A549 (cell line): ENCODE data around the gene IVD. TPM values are rescaled to one million over a fixed set of nuclear protein-coding genes. Genes with fewer than 3 reads are reported as not detected.

Experiments used
- ATAC-seq, 2 experiments: fragments of 200-7000 bp in 1 of 2; fragments of >200 bp in 1 of 2; cut with Nextera tagmentation in 1 of 2; cut with Tn5 transposase in 1 of 2; 3 replicates each; pipeline versions ENCODE4 v1.8.0 to v1.9.1; 2018 to 2020; ENCODE audit warnings: mild to moderate bottlenecking in 1 of 2, moderate library complexity in 1 of 2
- CTCF ChIA-PET: fragments of 300-600 bp; sonication (Branson Sonifier 250); formaldehyde crosslinking; extraction: SDS; loops from one replicate; lab custom pipeline; 2021; ENCODE audit warnings: antibody characterized with exemption, inconsistent platforms; lab: Yijun Ruan, JAX
- POLR2A ChIA-PET: fragments of 350-600 bp; formaldehyde crosslinking; extraction: SDS; loops from one replicate; lab custom pipeline; 2021; ENCODE audit warnings: antibody characterized with exemption, inconsistent platforms; lab: Yijun Ruan, JAX
- DNase-seq, 2 experiments: peaks; one replicate each; pipeline versions ENCODE4 v3.0.0 to v3.0.0-alpha.2; 2011 to 2016; ENCODE audit warnings: low read depth in 1 of 2, low spot score in 1 of 2
- FAIRE-seq: peaks from 2 replicates; lab custom pipeline; 2011; peaks lifted over from hg19 to GRCh38; lab: Jason Lieb, UNC
- H3K27ac ChIP-seq, 2 experiments: fragments of >200 bp; sonication (Bioruptor Twin); formaldehyde crosslinking; 3 replicates each; pipeline ENCODE4 v1.5.1; 2016 to 2017
- H3K4me1 ChIP-seq: fragments of >200 bp; sonication (Bioruptor Twin); formaldehyde crosslinking; 3 replicates; pipeline ENCODE4 v1.6.1; 2016
- H3K4me2 ChIP-seq: fragments of >200 bp; sonication (Bioruptor Twin); formaldehyde crosslinking; 3 replicates; pipeline ENCODE4 v1.6.1; 2016
- H3K4me3 ChIP-seq: fragments of >200 bp; sonication (Bioruptor Twin); formaldehyde crosslinking; 3 replicates; pipeline ENCODE4 v1.5.1; 2016
- H3K9me3 ChIP-seq: fragments of >200 bp; sonication (Bioruptor Twin); formaldehyde crosslinking; 3 replicates; pipeline ENCODE4 v1.6.1; 2016
- CBX8 ChIP-seq: fragments of 200-600 bp; sonication (generic); IDR thresholded peaks from 2 replicates; pipeline ENCODE4 v1.6.1; 2016
- CHD2 ChIP-seq: fragments of 150-350 bp; IDR thresholded peaks from 2 replicates; pipeline ENCODE4 v1.6.1; 2014; ENCODE audit warnings: low read length; ENCODE audit not compliant: partially characterized antibody
- ESRRA ChIP-seq: fragments of 150-350 bp; IDR thresholded peaks from 2 replicates; pipeline ENCODE4 v1.6.1; 2014; ENCODE audit warnings: mild to moderate bottlenecking, low read length, borderline replicate concordance
- HES2 ChIP-seq: fragments of >200 bp; sonication (Bioruptor Twin); formaldehyde crosslinking; IDR thresholded peaks from 2 replicates; pipeline ENCODE4 v1.6.1; 2016
- HMGXB4 ChIP-seq: fragments of 250-450 bp; sonication (Bioruptor Pico); IDR thresholded peaks from 2 replicates; pipeline ENCODE4 v1.5.0; 2021; ENCODE audit warnings: mild to moderate bottlenecking, moderate library complexity, borderline replicate concordance
- HOXB5 ChIP-seq: fragments of 250-450 bp; sonication (Bioruptor Pico); IDR thresholded peaks from 2 replicates; pipeline ENCODE4 v1.5.0; 2020; ENCODE audit warnings: mild to moderate bottlenecking, moderate library complexity
- JUNB ChIP-seq: fragments of >200 bp; sonication (Bioruptor Twin); formaldehyde crosslinking; IDR thresholded peaks from 2 replicates; pipeline ENCODE4 v1.6.1; 2016
- KDM5A ChIP-seq: fragments of 200-600 bp; sonication (generic); IDR thresholded peaks from 2 replicates; pipeline ENCODE4 v1.6.1; 2016; ENCODE audit warnings: antibody characterized with exemption, mild to moderate bottlenecking
- NPAS2 ChIP-seq: fragments of 250-450 bp; sonication (Bioruptor Pico); IDR thresholded peaks from 2 replicates; pipeline ENCODE4 v1.8.0; 2022; ENCODE audit warnings: mild to moderate bottlenecking, moderate library complexity, borderline replicate concordance
- PHF8 ChIP-seq: fragments of 200-600 bp; sonication (generic); IDR thresholded peaks from 2 replicates; pipeline ENCODE4 v1.6.1; 2016; ENCODE audit warnings: low read depth, mild to moderate bottlenecking, antibody characterized with exemption, moderate library complexity, borderline replicate concordance
- POLR2A ChIP-seq: IDR thresholded peaks from 2 replicates; pipeline ENCODE4 v1.6.1; 2012; ENCODE audit warnings: mild to moderate bottlenecking, low read length
- POLR2AphosphoS2 ChIP-seq: conservative IDR thresholded peaks from 2 replicates; pipeline ENCODE4 v1.6.1; 2012; ENCODE audit warnings: low read length, improper control_type of control experiment, inconsistent platforms
- TFCP2L1 ChIP-seq: fragments of 250-450 bp; sonication (Bioruptor Pico); IDR thresholded peaks from 2 replicates; pipeline ENCODE4 v1.5.0; 2021; ENCODE audit warnings: mild to moderate bottlenecking
- TP53 ChIP-seq: fragments of 250-450 bp; sonication (Bioruptor Pico); IDR thresholded peaks from 2 replicates; pipeline ENCODE4 v1.5.0; 2021; ENCODE audit warnings: mild to moderate bottlenecking, moderate library complexity
- ZC3H11A ChIP-seq: fragments of 450-650 bp; IDR thresholded peaks from 2 replicates; pipeline ENCODE4 v1.6.1; 2014; ENCODE audit warnings: antibody characterized with exemption, mild to moderate bottlenecking
- WGBS: methylation state at CpG from one replicate; pipeline ENCODE4 v1.1.6; 2017; ENCODE audit errors: missing lambda C conversion rate; 5-methylcytosine and 5-hydroxymethylcytosine counted together
- polyA plus RNA-seq, 4 experiments: library from polyadenylated mRNA; depleted of rRNA in 3 of 4; stranded (reverse); fragments of >200 nt; fragmentation: RNase III in 1 of 4; extraction: RNeasy Plus Mini Kit Qiagen cat#74134 plus additional on column Dnase treatment in 1 of 4; gene quantifications; 2 replicates in 3 of 4; 3 replicates in 1 of 4; pipeline ENCODE4 v1.2.3, GENCODE V29; 2011 to 2017
- TF ChIP-seq, protein P1 (sequence below): fragments of >200 bp; sonication (Bioruptor Twin); formaldehyde crosslinking; IDR thresholded peaks from 3 replicates; pipeline ENCODE4 v1.5.1; 2016
- TF ChIP-seq, protein P2 (sequence below): fragments of 200-600 bp; sonication (generic); IDR thresholded peaks from 2 replicates; pipeline ENCODE4 v1.6.1; 2016; ENCODE audit warnings: antibody characterized with exemption, mild to moderate bottlenecking, moderate library complexity

The IVD gene
- polyA plus RNA-seq, 2 of the 4 experiments (the other 2 are of a cell fraction): 10.2 to 12.4 TPM

- TF ChIP-seq PHF8 (no peak), ZC3H11A (no peak), HMGXB4 (CRISPR knock-in tag) (no peak), JUNB (no peak), HES2 (no peak), ESRRA (no peak)
Observed at GRCh38 chr15:40429068-40429710, 23.6 kb downstream of the IVD start (continued).

- ChIA-PET CTCF (interaction anchor here (0.6 to 1.4 kb wide), 5 partner anchors 8 to 385 kb away, joined by 3 to 5 read pairs (median 4); no protein-coding TSS in a partner anchor), POLR2A (no interaction called here)
- Histone ChIP-seq H3K27ac (no peak overlapping the region), H3K4me2 (no peak overlapping the region), H3K4me3 (no peak overlapping the region), H3K9me3 (no peaks in the 10 kb centered on the region), H3K4me1 (no peaks in the 10 kb centered on the region; the same call in 2 of the 3 replicates)
- TF ChIP-seq, protein P1, sequence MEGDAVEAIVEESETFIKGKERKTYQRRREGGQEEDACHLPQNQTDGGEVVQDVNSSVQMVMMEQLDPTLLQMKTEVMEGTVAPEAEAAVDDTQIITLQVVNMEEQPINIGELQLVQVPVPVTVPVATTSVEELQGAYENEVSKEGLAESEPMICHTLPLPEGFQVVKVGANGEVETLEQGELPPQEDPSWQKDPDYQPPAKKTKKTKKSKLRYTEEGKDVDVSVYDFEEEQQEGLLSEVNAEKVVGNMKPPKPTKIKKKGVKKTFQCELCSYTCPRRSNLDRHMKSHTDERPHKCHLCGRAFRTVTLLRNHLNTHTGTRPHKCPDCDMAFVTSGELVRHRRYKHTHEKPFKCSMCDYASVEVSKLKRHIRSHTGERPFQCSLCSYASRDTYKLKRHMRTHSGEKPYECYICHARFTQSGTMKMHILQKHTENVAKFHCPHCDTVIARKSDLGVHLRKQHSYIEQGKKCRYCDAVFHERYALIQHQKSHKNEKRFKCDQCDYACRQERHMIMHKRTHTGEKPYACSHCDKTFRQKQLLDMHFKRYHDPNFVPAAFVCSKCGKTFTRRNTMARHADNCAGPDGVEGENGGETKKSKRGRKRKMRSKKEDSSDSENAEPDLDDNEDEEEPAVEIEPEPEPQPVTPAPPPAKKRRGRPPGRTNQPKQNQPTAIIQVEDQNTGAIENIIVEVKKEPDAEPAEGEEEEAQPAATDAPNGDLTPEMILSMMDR: no peak
- no peak for TF ChIP-seq POLR2A
- peak; percentile 88 for TF ChIP-seq HOXB5
- peak in 1 of 2 experiments; percentile 30 for DNase-seq
- WGBS: 38% methylated on average over 5 of the region's 10 CpGs
- ATAC-seq: peak; percentile 69 to 84; a peak in 5 of 6 replicates
- no peak for FAIRE-seq
Observed at GRCh38 chr15:40430271-40430805, 24.7 kb downstream of the IVD start.

GRCh38 chr15:40435023-40435709, 29.6 kb downstream of the IVD start:
- no peak for TF ChIP-seq HOXB5
- TF ChIP-seq, protein P2, sequence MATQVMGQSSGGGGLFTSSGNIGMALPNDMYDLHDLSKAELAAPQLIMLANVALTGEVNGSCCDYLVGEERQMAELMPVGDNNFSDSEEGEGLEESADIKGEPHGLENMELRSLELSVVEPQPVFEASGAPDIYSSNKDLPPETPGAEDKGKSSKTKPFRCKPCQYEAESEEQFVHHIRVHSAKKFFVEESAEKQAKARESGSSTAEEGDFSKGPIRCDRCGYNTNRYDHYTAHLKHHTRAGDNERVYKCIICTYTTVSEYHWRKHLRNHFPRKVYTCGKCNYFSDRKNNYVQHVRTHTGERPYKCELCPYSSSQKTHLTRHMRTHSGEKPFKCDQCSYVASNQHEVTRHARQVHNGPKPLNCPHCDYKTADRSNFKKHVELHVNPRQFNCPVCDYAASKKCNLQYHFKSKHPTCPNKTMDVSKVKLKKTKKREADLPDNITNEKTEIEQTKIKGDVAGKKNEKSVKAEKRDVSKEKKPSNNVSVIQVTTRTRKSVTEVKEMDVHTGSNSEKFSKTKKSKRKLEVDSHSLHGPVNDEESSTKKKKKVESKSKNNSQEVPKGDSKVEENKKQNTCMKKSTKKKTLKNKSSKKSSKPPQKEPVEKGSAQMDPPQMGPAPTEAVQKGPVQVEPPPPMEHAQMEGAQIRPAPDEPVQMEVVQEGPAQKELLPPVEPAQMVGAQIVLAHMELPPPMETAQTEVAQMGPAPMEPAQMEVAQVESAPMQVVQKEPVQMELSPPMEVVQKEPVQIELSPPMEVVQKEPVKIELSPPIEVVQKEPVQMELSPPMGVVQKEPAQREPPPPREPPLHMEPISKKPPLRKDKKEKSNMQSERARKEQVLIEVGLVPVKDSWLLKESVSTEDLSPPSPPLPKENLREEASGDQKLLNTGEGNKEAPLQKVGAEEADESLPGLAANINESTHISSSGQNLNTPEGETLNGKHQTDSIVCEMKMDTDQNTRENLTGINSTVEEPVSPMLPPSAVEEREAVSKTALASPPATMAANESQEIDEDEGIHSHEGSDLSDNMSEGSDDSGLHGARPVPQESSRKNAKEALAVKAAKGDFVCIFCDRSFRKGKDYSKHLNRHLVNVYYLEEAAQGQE: no peak
- no peak for TF ChIP-seq CHD2
- TF ChIP-seq NPAS2: no peak
- TF ChIP-seq CBX8: no peak
- TF ChIP-seq PHF8: no peak
- no peak for TF ChIP-seq TFCP2L1 (CRISPR knock-in tag)
- TF ChIP-seq TP53 (CRISPR knock-in tag): no peak
- no peak for TF ChIP-seq KDM5A
- no peak for TF ChIP-seq POLR2AphosphoS2
- ChIA-PET CTCF (interaction anchor here (0.7 to 1.1 kb wide), 3 partner anchors 15 to 161 kb away, joined by 3 to 4 read pairs (median 4); no protein-coding TSS in a partner anchor), POLR2A (no interaction called here)

More at GRCh38 chr15:40435023-40435709, 29.6 kb downstream of the IVD start:
- DNase-seq (no peak), ATAC-seq (no peak), FAIRE-seq (no peak)
- H3K27ac ChIP-seq: no peak overlapping the region
- H3K4me3 ChIP-seq: no peak overlapping the region
- peaks cover 20% of the 10 kb centered on the region; the same call in 2 of the 3 replicates for H3K4me1 ChIP-seq
- no peaks in the 10 kb centered on the region for H3K9me3 ChIP-seq
- WGBS: 83% methylated on average over 18 of the region's 20 CpGs
- no peak overlapping the region for H3K4me2 ChIP-seq
